ENCODE measurements around the gene FERMT1. TPM values are rescaled to one million over a fixed set of nuclear protein-coding genes. Genes with fewer than 3 reads are reported as not detected.
A peak's percentile ranks its signal among the peaks of the same experiment; 100 is the strongest.

FERMT1 gene
- total RNA-seq, 1 experiment from 2014 or later: 70.8 TPM

DNA sequence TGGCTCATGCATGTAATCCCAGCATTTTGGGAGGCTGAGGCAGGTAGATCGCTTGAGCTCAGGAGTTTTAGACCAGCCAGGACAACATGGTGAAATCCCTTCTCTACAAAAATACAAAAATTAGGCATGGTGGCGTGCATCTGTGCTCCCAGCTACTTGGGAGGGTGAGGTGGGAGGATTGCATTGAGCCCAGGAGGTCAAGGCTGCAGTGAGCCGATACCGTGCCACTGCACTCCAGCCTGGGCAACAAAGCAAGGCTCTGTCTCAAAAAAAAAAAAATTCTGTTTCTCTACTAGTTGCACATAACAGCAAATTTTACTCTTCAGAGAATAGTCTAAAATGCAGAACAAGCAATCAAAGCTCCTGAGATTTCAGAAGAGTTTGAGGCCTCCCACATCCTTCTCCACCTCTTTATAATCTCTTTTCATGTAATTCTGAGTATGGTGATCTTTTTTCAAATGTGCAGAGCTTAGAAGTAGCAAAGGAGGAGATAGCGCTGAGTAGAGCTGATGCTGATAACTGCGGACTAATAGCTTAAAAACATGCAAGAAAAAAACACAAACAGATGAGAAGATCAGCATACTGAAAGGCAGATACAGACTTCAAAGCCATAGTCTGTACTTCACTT is 92.3 kb downstream of the FERMT1 start:
- BruUV-seq (replicated peaks): no TSS peak
- peaks cover 11% of the 10 kb centered on the region for H3K79me2 ChIP-seq (ENCODE audit: low read length)
- H3K27me3 ChIP-seq (ENCODE audit: low read length): no peaks in the 10 kb centered on the region
- H3F3A ChIP-seq (ENCODE audit: low read length, unreplicated experiment): peaks cover 4% of the 10 kb centered on the region
- H3K27ac ChIP-seq (ENCODE audit: low read length): no peak overlapping the region
- H3K9me3 ChIP-seq (ENCODE audit: low read length): no peaks in the 10 kb centered on the region
- no peak overlapping the region for H3K4me2 ChIP-seq (ENCODE audit: low read length)
- no peaks in the 10 kb centered on the region for H3K9me2 ChIP-seq (replicated peaks; ENCODE audit: low read length)
- ChIA-PET CTCF (no interaction called here), POLR2A (ENCODE audit: unreplicated experiment) (no interaction called here)
- no peak for TF ChIP-seq CTCF (conservative IDR thresholded peaks at IDR 0.05; ENCODE audit: low read depth, low read length)
- no peak for TF ChIP-seq EZH2 (IDR thresholded peaks at IDR 0.05; ENCODE audit: low read length, unreplicated experiment)
- TF ChIP-seq EZH2phosphoT487 (IDR thresholded peaks at IDR 0.05; ENCODE audit: borderline replicate concordance, low read length): no peak
- H3K9ac ChIP-seq (ENCODE audit: low read length): no peak overlapping the region
- H2AFZ ChIP-seq (ENCODE audit: low read length): no peak overlapping the region
- 0 out of 2 replicates have a peak, but pooled peaks cover 4% of the 10 kb centered on the region for H4K20me1 ChIP-seq (ENCODE audit: low read length)
- ATAC-seq (no peak), DNase-seq (no peak)
- intact Hi-C loops (cut with micrococcal nuclease): no loop called here
- H3K4me1 ChIP-seq (ENCODE audit: insufficient read depth, low read length): peaks cover 19% of the 10 kb centered on the region
- no peak overlapping the region for H3K4me3 ChIP-seq (ENCODE audit: low read length)
- H3K36me3 ChIP-seq (ENCODE audit: low read depth, low read length): peaks cover 25% of the 10 kb centered on the region

- CTCF ChIA-PET: no interaction called here
- ATAC-seq (peak; percentile 64), DNase-seq (peak; percentile 65)
- no peak overlapping the region for H2AFZ ChIP-seq (ENCODE audit: low read length)
- H3K27ac ChIP-seq (ENCODE audit: low read length): no peak overlapping the region; the same call in 1 of the 2 replicates
- intact Hi-C loops (cut with micrococcal nuclease): loop anchor here (5.0 kb wide), 1 partner anchor 43 kb away; no protein-coding TSS in a partner anchor
- peaks cover 21% of the 10 kb centered on the region for H3K4me1 ChIP-seq (ENCODE audit: insufficient read depth, low read length)
- peaks cover 11% of the 10 kb centered on the region for H3K79me2 ChIP-seq (ENCODE audit: low read length)
- H3K4me3 ChIP-seq (ENCODE audit: low read length): no peak overlapping the region
- H3K9me3 ChIP-seq (ENCODE audit: low read length): peaks cover 7% of the 10 kb centered on the region; the same call in 1 of the 2 replicates
- POLR2A ChIA-PET (ENCODE audit: unreplicated experiment): interaction anchor here (0.7 kb wide), 1 partner anchor 586 kb away, joined by 3 read pairs; no protein-coding TSS in a partner anchor
- 0 out of 2 replicates have a peak, but pooled peaks cover 5% of the 10 kb centered on the region for H4K20me1 ChIP-seq (ENCODE audit: low read length)
- TF ChIP-seq CTCF (conservative IDR thresholded peaks at IDR 0.05; ENCODE audit: low read depth, low read length) (no peak), EZH2phosphoT487 (IDR thresholded peaks at IDR 0.05; ENCODE audit: borderline replicate concordance, low read length) (no peak), EZH2 (IDR thresholded peaks at IDR 0.05; ENCODE audit: low read length, unreplicated experiment) (no peak)
- peaks cover 6% of the 10 kb centered on the region for H3F3A ChIP-seq (ENCODE audit: low read length, unreplicated experiment)
- no TSS peak for BruUV-seq (replicated peaks)
- no peak overlapping the region for H3K9ac ChIP-seq (ENCODE audit: low read length)
- H3K9me2 ChIP-seq (replicated peaks; ENCODE audit: low read length): no peaks in the 10 kb centered on the region
- no peaks in the 10 kb centered on the region for H3K27me3 ChIP-seq (ENCODE audit: low read length)
- peaks cover 28% of the 10 kb centered on the region for H3K36me3 ChIP-seq (ENCODE audit: low read depth, low read length)
- peak overlapping the region; percentile 15; the same call in 1 of the 2 replicates for H3K4me2 ChIP-seq (ENCODE audit: low read length)
These were observed 93.3 kb downstream of the FERMT1 start for GRCh38 chr20:6029538-6029937.

- ATAC-seq (no peak), DNase-seq (no peak)
- H3K27me3 ChIP-seq (ENCODE audit: low read length): no peaks in the 10 kb centered on the region
- no peak overlapping the region for H2AFZ ChIP-seq (ENCODE audit: low read length)
- H3K9ac ChIP-seq (ENCODE audit: low read length): no peak overlapping the region
- POLR2A ChIA-PET (ENCODE audit: unreplicated experiment): interaction anchor here (0.7 kb wide), 1 partner anchor 585 kb away, joined by 3 read pairs; no protein-coding TSS in a partner anchor
- H3K4me3 ChIP-seq (ENCODE audit: low read length): no peak overlapping the region
- H3K4me2 ChIP-seq (ENCODE audit: low read length): peak overlapping the region; percentile 15; the same call in 1 of the 2 replicates
- peaks cover 7% of the 10 kb centered on the region; the same call in 1 of the 2 replicates for H3K9me3 ChIP-seq (ENCODE audit: low read length)
- H3F3A ChIP-seq (ENCODE audit: low read length, unreplicated experiment): peaks cover 6% of the 10 kb centered on the region
- H3K79me2 ChIP-seq (ENCODE audit: low read length): peaks cover 12% of the 10 kb centered on the region
- H3K4me1 ChIP-seq (ENCODE audit: insufficient read depth, low read length): peaks cover 21% of the 10 kb centered on the region
- CTCF ChIA-PET: no interaction called here
- TF ChIP-seq EZH2phosphoT487 (IDR thresholded peaks at IDR 0.05; ENCODE audit: borderline replicate concordance, low read length) (no peak), CTCF (conservative IDR thresholded peaks at IDR 0.05; ENCODE audit: low read depth, low read length) (no peak), EZH2 (IDR thresholded peaks at IDR 0.05; ENCODE audit: low read length, unreplicated experiment) (no peak)
- H3K36me3 ChIP-seq (ENCODE audit: low read depth, low read length): peaks cover 28% of the 10 kb centered on the region
- BruUV-seq (replicated peaks): no TSS peak
- 0 out of 2 replicates have a peak, but pooled peaks cover 5% of the 10 kb centered on the region for H4K20me1 ChIP-seq (ENCODE audit: low read length)
- H3K27ac ChIP-seq (ENCODE audit: low read length): no peak overlapping the region
- intact Hi-C loops (cut with micrococcal nuclease): loop anchor here (5.0 kb wide), 1 partner anchor 43 kb away; no protein-coding TSS in a partner anchor
- no peaks in the 10 kb centered on the region for H3K9me2 ChIP-seq (replicated peaks; ENCODE audit: low read length)
These were observed 94.0 kb downstream of the FERMT1 start for GRCh38 chr20:6028818-6029217.

Data from PC-3 (cell line).